ENCODE results near the gene ZNF628.

ZNF628 gene

DNA sequence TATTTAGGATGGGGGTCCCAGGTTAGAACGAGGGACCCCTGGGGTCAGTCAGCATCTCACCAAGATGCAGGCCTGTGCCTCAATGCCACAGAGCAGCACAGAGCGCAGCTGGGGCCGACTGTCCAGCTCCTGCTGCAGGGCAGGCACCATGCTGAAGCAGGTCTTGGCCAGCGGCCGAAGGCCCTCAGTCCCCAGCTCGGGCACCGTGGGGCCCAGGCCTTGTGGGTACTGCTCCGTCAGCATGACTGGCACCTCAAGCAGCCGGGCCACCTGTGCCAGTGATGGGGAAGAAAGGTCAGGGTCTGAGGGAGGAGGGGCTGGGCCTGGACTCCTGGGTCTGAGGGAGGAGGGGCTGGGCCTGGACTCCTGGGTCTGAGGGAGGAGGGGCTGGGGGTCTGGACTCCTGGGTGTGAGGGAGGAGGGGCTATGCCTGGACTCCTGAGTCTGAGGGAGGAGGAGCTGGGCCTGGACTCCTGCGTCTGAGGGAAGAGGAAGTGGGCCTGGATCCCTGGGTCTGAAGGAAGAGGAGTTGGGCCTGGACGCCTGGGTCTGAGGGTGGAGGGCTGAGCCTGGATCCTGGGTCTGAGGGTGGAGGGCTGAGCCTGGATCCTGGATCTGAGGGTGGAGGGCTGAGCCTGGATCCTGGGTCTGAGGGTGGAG, 20.7 kb upstream of the ZNF628 start:
- TF ChIP-seq GATA3 (IDR thresholded peaks at IDR 0.05; ENCODE audit: low read depth, low read length) (no peak), GATA2 (IDR thresholded peaks at IDR 0.05; ENCODE audit: low read depth, low read length) (no peak)

DNA sequence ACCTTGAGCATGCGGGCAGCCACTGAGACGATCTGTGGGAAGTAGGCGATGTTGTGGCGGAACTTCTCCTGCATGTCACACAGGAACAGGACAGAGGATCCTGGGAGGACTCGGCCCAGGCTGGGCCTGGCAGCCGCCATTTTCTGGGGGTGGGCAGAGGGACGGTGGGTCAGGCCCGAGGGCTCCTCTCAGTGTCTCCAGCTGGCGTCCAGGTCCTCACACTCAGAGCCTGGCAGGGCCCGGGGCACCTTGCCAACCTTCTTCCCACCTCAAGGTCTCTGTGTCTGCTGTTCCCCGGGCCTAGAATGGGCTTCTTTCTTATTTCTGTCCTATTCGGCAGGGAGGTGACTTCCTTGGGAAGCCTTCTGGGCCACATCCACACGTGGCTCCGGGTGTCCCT, 20.1 kb upstream of the ZNF628 start:
- TF ChIP-seq GATA2 (IDR thresholded peaks at IDR 0.05; ENCODE audit: low read depth, low read length) (no peak), GATA3 (IDR thresholded peaks at IDR 0.05; ENCODE audit: low read depth, low read length) (no peak)

DNA sequence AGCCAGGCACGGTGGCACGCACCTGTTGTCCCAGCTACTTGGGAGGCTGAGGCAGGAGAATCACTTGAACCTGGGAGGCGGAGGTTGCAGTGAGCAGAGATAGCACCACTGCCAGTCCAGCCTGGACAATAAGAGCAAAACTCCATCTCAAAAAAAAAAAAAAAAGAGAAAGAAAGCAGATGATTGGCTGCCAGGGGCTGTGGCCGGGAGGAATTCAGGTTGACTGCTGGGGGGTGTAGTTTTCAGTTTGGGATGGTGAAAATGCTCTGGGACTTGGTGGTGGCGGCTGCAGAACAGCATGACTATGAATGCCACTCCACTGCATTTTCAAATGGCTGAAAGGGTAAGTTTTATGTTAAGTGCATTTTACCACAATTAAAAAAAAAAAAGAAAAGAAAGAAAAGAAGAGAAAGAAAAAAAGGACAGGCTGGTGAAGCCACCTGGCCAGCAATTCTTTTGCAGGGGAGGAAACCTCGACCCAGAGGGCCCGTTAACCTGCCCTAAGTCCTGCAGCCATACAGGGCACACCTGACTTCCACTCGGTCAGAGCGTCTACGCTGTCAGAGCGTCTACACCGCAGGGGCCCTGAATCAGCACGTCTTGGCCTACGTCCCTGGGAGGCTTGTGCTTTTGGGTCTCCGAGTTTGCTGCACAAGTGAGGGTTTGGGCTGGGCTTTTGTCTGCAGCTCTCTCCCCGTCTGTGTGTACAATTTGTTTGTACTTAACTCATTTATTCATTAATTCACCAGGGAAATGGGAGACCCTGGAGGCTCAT, 18.5 kb upstream of the ZNF628 start:
- no peak for TF ChIP-seq GATA3 (IDR thresholded peaks at IDR 0.05; ENCODE audit: low read depth, low read length)
- no peak for TF ChIP-seq GATA2 (IDR thresholded peaks at IDR 0.05; ENCODE audit: low read depth, low read length)

DNA sequence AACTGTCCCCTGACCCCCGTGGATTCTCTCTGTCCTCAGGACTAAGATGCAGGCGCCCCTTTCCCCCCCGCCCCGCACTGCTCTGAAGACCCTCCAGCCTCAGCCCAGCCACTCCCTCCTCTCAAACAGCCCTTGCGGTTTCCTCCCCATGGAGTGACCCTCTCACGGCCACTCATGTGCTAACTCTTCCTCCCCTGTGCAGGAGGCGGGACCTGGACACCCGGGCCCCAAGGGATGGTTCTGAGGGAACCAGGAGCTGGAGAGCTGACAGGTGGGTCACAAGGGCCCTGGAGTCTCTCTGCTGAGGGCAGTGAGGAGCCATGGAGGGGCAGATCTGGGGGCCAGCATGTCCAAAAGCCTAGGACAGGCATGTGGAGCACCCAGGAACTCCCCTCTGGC, 16.9 kb upstream of the ZNF628 start:
- TF ChIP-seq GATA2 (IDR thresholded peaks at IDR 0.05; ENCODE audit: low read depth, low read length) (no peak), GATA3 (IDR thresholded peaks at IDR 0.05; ENCODE audit: low read depth, low read length) (no peak)

- TF ChIP-seq GATA2 (IDR thresholded peaks at IDR 0.05; ENCODE audit: low read depth, low read length) (peak; percentile 82), GATA3 (IDR thresholded peaks at IDR 0.05; ENCODE audit: low read depth, low read length) (no peak)
Observed at GRCh38 chr19:55459950-55460657, 16.3 kb upstream of the ZNF628 start.

DNA sequence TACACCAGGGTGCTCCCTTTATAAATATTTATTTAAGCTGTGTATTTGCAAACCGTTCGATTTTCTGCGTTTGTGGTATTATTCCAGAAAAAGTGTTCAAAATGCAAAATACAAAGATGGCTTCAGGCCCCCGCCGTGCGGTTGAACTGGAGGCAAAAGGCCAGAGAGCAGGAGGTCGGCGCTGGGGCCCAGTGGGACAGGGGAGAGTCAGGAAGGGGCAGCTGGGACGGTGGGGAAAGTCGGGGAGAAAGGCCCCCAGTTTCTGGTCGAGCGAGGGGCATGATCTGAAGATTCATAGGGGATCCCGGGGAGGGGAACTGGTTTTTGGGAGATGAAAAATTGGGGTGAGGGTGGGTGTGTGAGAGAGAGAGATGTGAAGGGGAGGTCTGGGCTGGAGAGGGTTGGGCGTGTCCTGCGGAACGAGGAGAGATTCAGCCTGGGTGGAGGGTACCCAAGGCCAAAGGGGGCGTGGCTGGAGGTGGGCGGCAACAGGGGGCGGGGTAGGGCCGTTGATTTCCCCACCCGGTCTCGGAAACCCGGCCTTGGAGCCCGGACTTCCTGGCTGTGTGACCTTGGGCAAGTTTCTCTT, 15.7 kb upstream of the ZNF628 start:
- TF ChIP-seq GATA3 (IDR thresholded peaks at IDR 0.05; ENCODE audit: low read depth, low read length) (no peak), GATA2 (IDR thresholded peaks at IDR 0.05; ENCODE audit: low read depth, low read length) (no peak)

DNA sequence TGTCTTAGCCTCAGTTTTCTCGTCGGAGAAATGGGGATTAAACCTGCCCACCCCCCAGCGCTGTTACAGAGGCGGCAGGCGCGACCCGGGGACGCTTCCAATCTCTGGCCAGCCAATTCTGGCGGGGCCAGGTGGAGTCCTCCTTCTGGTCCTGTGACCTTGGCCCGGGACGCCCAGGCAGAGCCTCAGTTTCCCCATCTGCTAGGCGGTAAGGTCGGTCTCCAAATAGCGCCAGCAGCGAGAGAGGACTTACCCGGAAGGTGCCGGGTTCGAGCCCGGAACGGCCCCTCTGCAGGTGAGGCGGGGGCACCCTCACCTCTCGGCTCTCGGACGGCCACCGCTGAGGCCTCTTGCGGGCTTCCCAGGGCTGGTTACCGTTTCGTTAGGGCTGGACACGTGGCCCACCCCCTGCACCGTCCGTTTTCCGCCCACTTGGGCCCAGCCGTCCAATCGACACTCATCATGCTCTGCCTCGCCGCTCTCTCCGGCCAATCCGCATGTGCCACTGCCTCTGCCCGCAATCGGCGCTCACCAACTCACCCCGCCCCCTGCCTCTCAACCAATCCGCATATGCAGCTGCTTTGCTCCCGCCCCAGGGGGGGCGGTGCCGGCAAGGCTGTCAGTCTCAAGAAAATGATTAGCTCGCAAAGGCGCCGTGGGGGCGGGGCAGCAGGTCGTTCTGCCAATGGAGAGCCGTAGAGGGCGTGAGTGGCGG, 15.0 kb upstream of the ZNF628 start, which contains the start of gene ISOC2:
TSS of gene ISOC2 (minus strand) at position 384 of the 715 bp plus-strand sequence. CDS start 5,156 bp downstream, outside the sequence.
- TF ChIP-seq GATA3 (IDR thresholded peaks at IDR 0.05; ENCODE audit: low read depth, low read length) (no peak), GATA2 (IDR thresholded peaks at IDR 0.05; ENCODE audit: low read depth, low read length) (no peak)

GRCh38 chr19:55461974-55462626, 14.3 kb upstream of the ZNF628 start:
- no peak for TF ChIP-seq GATA3 (IDR thresholded peaks at IDR 0.05; ENCODE audit: low read depth, low read length)
- no peak for TF ChIP-seq GATA2 (IDR thresholded peaks at IDR 0.05; ENCODE audit: low read depth, low read length)

DNA sequence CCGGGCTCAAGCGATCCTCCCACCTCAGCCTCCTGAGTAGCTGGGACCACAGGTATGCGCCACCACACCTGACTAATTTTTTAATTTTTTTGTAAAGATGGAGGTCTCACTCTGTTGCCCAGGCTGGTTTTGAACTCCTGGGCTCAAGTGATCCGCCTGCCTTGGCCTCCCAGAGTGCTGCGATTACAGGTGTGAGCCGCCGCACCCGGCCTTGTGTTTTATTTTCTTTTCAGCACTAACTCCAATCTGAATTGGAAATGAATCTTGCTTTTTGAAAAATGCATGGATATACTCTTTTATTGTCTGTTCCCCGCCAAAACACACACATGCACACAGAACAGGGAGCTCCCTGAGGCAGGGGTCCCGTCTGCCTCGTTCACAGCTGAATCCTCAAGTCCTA, 13.7 kb upstream of the ZNF628 start:
- no peak for TF ChIP-seq GATA3 (IDR thresholded peaks at IDR 0.05; ENCODE audit: low read depth, low read length)
- TF ChIP-seq GATA2 (IDR thresholded peaks at IDR 0.05; ENCODE audit: low read depth, low read length): no peak

- TF ChIP-seq GATA3 (IDR thresholded peaks at IDR 0.05; ENCODE audit: low read depth, low read length): no peak
- TF ChIP-seq GATA2 (IDR thresholded peaks at IDR 0.05; ENCODE audit: low read depth, low read length): no peak
Observed at GRCh38 chr19:55463583-55464031, 12.8 kb upstream of the ZNF628 start.

DNA sequence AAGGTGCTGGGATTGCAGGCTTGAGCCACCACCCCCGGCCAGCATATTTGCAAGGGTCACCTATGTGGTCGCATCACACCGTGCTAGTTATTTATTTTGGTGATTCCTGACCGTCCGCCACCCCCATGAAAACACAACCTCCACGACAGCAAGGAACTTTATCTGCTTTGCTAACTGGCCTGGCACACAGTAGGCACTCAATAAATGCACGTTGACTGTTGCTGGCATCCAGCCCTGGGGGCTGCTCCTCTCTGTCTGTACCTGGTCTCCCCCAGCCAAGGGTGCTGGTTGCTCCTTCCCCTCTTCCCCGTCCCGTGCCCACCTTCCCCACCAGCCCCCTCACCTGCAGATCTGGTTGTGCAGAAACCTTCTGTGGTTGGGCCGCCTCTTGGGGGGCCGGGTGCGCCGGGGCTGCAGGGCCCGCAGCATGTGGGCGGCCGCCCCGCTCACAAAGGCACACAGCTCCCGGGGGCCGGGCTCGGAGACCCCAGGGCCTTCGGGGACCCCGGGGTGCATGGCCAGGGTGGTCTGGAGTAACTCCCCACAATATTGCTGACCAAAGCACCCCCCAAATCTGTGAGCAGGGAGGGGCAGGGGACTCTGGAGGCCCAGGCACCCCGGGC, 12.3 kb upstream of the ZNF628 start:
- TF ChIP-seq GATA3 (IDR thresholded peaks at IDR 0.05; ENCODE audit: low read depth, low read length): no peak
- no peak for TF ChIP-seq GATA2 (IDR thresholded peaks at IDR 0.05; ENCODE audit: low read depth, low read length)

DNA sequence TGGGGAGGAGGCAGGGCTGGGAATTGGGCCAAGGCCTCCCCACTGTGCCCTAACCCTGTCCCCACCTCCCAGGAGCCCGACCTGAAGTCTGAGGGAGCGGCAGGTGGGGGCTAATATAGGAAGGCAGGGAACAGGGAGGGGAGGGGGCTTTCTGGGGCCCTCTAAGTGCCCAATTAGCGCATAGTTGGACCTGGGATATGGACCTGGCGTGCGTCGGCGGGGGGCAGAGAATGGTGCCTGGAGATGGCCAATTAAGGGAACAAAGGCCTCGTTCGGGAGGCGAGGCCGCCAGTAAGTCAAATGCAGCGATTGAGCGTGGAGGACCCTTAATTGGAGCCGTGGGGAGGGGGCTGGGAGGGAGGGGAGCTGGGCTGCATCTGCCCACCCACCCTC, 11.8 kb upstream of the ZNF628 start, which contains the start of gene C19orf85:
TSS of gene C19orf85 (minus strand) at position 90 of the 393 bp plus-strand sequence. CDS start 197 bp downstream, outside the sequence.
- TF ChIP-seq GATA3 (IDR thresholded peaks at IDR 0.05; ENCODE audit: low read depth, low read length) (no peak), GATA2 (IDR thresholded peaks at IDR 0.05; ENCODE audit: low read depth, low read length) (no peak)
